ENCODE results near the gene ZNF304.

Gene ZNF304

DNA sequence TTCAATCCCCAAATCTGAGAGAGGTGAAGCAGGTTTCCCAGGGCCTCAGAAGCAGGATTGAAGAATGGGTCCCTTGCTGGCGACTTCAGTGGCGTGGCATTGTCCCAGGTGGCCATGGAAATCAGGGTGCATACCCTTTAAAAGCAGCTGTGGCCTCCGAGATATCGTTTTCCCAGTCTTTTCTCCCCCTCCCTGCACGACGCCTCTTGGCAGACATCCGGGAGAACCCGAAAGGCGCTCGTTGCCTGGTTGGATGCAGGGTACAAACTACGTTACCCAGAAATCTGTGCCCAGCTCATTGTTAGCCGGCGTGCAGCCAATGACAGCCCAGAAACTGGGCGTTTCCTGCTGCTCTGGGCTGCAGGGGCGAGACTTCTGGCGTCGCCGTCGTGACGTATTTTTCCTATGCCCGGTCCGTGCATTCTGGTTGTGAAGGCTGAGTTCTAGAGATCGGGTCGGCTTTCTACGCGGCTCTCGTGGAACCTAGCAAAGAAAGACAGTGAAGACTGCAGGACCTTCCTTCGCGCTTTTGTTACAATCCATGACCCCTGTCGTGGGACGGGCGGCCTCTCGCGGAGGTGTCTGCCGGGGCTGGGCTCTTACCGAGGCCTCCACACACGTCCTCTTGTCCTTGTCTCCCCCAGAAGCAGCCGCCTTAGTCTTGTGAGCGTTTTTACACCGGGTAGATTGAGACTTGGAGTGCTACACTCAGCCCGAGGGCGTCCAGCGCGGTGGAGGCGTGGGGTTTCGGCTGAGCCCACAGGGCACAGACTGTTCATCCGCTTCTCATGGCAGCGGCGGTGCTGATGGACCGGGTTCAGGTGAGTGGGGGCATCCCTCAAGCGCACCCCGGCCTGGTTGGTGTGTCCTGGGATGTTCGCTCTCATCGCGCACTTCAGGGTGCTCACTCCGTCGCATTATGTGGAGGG is at the start of gene ZNF304:
ZNF304 (plus strand) TSS at position 395 of the 929 bp plus-strand sequence; CDS start at position 789, 394 bp downstream.
- DNase-seq: peak; percentile 86

GRCh38 chr19:57302020-57302465 is 49.0 kb upstream of the ZNF304 start:
- no peak for DNase-seq

DNA sequence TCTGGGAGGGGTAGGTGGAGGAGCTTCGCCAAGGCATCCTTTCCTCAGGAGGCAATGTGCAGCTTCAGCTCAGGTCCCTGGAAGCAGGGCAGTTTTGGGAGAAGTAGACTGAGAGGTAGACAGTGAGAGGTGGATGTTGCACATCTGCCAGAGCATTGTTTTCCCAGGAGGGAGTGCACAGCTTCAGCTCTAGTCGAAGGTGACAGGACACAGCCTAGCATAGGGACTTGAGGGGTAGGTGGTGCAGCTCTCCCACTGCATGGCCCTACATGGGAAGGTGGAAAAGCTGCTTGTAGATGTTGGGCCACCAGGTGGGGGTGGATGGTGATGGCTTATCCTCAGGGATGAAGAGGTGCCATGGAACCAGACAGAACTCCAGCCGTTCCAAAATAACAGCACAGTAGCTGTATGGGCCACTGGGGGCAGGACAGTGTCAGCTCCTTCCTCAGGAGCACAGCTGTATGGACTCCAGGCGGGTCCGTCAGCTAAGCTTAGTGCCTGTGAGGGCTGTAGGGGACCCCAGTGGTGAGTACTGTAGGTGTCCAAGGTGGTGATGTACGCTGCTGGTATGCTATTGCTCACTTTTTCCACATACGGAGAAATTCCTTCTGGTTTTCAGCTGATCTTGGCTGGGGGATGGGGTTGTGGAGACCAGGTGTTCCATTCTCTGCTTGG is 48.2 kb upstream of the ZNF304 start:
- DNase-seq: no peak

DNA sequence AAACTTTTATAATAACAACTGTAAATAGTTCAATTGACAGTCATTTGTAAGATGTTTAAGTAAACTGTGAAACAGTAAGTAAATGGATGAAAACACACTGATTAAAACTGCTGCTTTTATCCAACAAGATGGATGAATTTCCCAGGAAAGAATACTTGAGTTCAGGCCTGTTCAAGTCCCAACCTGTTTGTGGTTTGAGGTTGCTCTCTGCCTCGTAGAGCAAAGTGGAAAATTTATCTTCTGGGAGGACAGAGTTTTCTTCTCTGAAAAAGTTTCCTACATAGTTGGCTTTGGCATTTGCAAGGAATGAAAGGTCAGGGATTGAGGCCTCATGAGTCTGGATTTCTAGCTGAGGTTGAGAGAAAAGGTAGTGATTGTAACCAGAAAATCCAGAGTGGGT is 46.0 kb upstream of the ZNF304 start:
- DNase-seq: no peak

GRCh38 chr19:57308514-57308913 is 42.6 kb upstream of the ZNF304 start:
- no peak for DNase-seq

DNA sequence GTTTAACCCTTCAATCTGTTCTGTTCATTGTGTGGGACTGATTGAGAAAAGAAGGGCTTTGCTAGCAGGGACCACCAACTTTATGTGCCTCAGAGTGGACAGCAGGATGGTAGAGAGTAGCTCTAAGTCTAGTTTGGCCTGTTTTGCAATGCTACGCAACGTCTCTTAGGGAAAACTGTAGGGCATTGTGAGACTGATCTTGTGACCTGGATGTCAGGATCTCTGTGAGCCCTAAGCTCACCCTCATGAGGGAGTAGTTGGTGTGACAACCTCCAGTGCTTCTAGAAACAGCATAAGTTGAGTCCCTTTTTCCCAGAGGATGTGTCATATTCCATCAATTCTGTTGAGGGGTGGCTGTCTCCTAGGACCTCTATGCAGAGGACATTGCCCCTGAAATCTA is 40.3 kb upstream of the ZNF304 start:
- DNase-seq: no peak

GRCh38 chr19:57314146-57314545 is 36.9 kb upstream of the ZNF304 start:
- no peak for DNase-seq

GRCh38 chr19:57317503-57317902 is 33.6 kb upstream of the ZNF304 start:
- no peak for DNase-seq

GRCh38 chr19:57319869-57320179 is 31.2 kb upstream of the ZNF304 start:
- no peak for DNase-seq

DNA sequence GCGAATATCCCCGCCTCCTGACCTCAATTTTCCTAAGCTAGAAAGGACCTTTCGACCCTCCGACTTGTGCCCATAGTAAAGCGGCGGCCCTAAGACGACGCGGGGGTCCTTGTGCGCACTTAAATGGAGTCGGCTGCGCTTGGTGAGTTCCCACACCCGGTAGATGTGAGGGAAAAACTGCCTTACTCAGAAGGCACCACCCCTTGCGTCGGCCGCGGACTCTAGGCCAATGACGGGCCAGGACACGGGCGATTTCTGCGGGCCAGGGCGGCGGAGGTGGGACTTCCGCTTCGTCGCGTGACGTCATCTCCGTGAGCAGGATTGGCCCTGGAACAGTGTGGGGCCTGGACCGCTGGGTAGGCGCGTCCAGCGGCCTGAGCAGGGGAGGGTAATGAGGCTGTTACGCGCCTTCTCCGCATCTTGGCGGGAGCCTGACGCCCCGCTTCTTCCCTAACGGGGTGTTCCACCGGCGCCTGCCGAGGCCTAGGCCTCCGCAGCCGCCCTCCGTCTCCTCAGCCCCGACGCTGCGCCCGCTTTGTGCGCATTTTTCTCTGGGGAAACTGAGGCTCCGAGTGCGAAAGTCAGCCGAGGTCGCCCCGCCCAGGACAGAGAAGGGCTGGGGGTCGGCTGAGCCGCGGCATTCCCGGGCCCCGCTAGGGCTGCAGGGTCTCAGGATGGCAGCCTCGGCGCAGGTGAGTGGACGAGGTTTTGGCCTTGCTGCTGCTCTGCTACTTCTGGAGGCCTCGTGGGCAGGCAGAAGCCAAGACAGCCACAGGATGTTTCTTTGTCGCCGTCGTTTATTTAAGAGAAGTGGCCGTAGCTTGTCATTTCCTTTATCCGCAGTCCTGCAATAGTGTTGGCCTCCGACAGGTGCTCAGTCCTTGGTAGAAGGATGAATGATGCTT is 30.6 kb upstream of the ZNF304 start, which contains the start of gene ZNF543:
ZNF543 (plus strand) TSS at position 293 of the 905 bp plus-strand sequence; CDS start at position 675, 382 bp downstream.
- peak; percentile 95 for DNase-seq

- DNase-seq: no peak
Observed at GRCh38 chr19:57321116-57321515, 30.0 kb upstream of the ZNF304 start.

DNA sequence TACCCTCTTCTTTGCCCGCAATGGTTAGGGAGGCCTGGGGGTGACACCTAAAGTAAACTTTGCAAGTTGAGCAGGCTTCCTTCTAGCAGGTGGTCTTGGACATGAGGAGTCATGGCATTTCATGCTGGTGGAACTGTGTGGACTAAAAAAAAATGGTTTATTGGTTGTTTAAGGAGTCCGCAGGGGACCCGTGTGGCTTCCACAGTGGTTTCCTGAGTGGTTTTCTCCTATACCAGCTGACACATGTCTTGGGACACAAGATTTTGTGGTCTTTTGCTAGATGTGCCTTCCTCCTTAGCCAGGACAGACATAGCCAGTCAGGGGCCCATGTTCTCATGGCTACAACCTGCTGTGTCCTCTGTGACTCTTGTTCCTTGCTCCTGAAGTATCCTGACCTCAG is 29.3 kb upstream of the ZNF304 start:
- DNase-seq: no peak

- no peak for DNase-seq
Observed at GRCh38 chr19:57324992-57325391, 26.1 kb upstream of the ZNF304 start.

DNA sequence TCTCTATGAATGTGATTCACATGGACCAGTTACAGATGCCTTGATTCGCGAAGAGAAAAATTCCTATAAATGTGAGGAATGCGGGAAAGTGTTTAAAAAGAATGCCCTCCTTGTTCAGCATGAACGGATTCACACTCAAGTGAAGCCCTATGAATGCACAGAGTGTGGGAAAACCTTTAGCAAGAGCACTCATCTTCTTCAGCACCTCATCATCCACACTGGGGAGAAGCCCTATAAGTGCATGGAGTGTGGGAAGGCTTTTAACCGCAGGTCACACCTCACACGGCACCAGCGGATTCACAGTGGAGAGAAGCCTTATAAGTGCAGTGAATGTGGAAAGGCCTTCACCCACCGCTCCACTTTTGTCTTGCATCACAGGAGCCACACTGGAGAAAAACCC is 23.1 kb upstream of the ZNF304 start:
- no peak for DNase-seq

DNA sequence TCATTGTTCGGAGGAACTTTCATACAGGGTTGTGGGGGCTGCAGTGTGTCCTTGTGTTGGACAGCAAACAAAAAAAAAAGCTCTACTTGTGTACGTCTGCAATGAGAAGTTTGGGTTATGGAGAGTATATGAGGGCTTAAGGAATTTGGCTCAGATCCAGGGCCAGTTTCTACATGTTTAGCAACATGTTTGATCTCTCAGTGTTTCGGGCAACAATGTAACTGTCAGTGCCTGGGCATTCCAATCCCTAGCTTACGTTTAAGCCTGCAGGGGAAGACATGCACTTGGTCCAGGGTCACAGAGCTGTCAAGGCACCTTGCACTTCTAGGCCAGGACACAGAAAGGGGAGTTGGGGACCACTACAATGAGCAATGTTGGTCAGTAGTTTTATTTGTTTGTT is 16.9 kb upstream of the ZNF304 start:
- no peak for DNase-seq

DNA sequence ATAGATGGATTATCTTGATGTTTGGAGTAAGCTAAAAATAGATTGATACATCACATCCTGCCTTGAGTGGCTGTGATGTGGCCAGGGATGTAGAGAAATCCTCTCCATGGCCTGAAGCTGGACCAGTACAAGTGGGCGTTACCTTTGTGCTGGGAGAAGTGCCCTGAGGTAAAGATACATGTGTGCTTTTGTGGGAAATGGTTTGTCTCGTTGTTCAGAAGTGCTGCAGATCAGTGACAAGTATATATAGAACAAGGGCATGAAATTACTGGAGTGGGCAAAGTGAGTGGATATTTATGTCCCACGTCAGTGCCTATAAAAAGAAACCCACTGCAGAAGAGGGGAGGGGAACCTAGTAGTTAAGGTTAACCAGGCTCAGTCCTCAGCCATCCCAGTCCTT is 12.2 kb upstream of the ZNF304 start:
- DNase-seq: no peak

DNA sequence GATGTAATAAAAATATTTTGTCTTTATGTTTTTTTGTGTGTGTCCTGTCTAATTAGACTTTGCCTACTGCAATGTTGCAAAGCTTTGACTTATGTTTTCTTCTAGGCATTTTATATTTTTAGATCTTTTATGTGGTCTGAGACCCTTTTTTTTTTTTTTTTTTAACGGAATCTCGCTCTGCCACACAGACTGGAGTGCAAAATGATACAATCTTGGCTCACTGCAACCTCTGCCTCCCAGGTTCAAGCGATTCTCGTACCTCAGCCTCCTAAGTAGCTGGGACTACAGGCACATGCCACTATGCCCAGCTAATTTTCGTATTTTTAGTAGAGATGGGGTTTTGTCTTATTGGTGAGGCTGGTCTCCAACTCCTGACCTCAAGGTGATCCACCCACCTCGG is 8.5 kb upstream of the ZNF304 start:
- DNase-seq: no peak

- no peak for DNase-seq
Observed at GRCh38 chr19:57348136-57348535, 2.9 kb upstream of the ZNF304 start.

DNA sequence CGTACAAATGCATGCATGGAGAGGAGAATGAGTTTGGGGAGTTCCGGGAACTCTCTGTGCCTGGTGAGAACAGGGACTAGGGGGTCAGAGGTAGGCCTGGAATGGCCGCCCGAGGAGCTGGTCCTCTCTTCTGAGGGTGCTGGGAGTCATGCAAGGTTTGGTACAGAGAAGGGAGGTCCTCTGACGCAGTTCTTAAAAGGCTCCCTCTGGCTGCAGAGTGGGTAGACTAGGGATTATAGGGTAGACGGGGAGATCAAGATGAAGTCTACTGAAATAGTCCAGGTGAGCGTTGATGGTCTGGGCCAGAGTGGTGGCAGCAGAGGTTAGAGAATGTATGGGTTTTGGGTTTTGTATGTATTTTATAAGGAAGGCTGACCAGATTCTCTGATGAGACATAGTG is 796 bp downstream of the ZNF304 start:
- no peak for DNase-seq

DNA sequence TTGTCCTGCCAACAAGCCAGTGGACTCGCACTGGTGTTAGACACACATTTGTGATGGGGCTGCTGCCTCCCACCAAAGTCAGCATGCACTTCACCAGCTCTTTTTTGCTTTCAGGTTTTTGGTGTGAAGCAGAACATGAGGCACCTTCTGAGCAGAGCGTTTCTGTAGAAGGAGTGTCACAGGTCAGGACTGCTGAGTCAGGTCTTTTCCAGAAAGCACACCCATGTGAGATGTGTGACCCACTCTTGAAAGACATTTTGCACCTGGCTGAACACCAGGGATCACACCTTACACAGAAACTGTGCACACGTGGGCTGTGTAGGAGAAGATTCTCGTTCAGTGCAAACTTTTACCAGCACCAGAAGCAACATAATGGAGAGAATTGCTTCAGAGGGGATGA is 4.8 kb downstream of the ZNF304 start:
- DNase-seq: no peak

GRCh38 chr19:57357406-57357805 is 6.3 kb downstream of the ZNF304 start:
- DNase-seq: no peak

DNA sequence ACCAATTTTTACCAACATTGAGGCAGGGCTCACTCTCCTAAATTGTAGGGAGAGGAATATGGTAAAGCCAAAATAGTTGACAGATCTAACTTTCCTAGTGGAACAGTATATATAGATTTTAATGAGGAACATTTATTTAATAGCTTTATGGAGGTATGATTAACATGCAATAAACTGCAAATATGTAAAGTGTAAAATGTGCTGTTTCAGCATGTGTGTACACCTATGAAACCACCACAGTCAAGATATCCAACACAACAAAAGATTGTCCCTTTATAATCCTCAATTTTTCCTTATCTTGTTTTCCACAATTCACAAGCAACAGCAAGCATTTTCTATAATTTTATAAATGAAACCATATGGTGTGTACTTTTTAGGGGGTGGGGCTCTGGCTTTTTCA is 8.2 kb downstream of the ZNF304 start:
- DNase-seq: no peak

DNA sequence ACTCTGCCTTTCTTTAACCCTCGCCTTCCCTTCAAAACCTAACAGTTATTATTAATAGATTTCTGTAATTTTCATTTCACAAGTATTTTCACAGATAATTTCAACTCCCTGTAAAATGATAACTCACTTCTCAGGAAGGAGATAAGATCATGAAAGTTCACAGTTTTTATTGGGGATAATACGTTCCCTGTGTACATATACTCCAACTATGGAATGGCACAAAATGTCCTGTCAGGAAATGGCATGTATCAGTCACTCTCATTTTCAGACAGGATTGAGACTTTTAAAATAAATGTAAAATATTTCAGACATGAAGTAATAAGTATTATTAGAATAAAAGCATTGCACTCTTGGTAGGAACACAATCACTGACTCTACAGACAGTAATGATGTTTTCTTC is 11.3 kb downstream of the ZNF304 start:
- no peak for DNase-seq

Data from stimulated activated CD8-positive, alpha-beta memory T cell treated with anti-CD3 and anti-CD28 coated beads, Interleukin-4, amount 100 ng/mL, for 48 hours (primary cell).